Central memory CD4-positive, alpha-beta T cell (primary cell): ENCODE data around the gene GFM2.
"Not testable (repeated sequence)": the region's sequence is repeated elsewhere in the genome, so short reads cannot be mapped to it uniquely, and the experiment has no call there.

Experiments used
- DNase-seq: peaks from one replicate; pipeline ENCODE4 v3.0.0; 2022

Gene GFM2

GRCh38 chr5:74686962-74687751, 79.8 kb downstream of the GFM2 start:
- DNase-seq, result no peak

- DNase-seq, result no peak
These were observed 80.8 kb downstream of the GFM2 start for GRCh38 chr5:74685979-74686631.

GRCh38 chr5:74684900-74685851, 81.7 kb downstream of the GFM2 start, which contains the start of gene HEXB:
Gene HEXB, plus strand, starts transcription at chr5:74685233. Its CDS starts 28 bp downstream, at chr5:74685261.
- DNase-seq, result peak; percentile 75

- no peak for DNase-seq
These were observed 87.0 kb downstream of the GFM2 start for GRCh38 chr5:74679966-74680365.

- DNase-seq, result not testable (repeated sequence)
These were observed 87.6 kb downstream of the GFM2 start for GRCh38 chr5:74679300-74679699.

- DNase-seq, result not testable (repeated sequence)
These were observed 88.8 kb downstream of the GFM2 start for GRCh38 chr5:74678123-74678522.

GRCh38 chr5:74676466-74676865, 90.5 kb downstream of the GFM2 start:
- DNase-seq, result not testable (repeated sequence)

- DNase-seq, result no peak
These were observed 93.7 kb downstream of the GFM2 start for GRCh38 chr5:74673011-74673790.

- no peak for DNase-seq
These were observed 94.6 kb downstream of the GFM2 start for GRCh38 chr5:74672215-74672877.
